GM19452 (cell line): ENCODE measurements around the gene APLP2.
"Not testable (repeated sequence)": the region's sequence is repeated elsewhere in the genome, so short reads cannot be mapped to it uniquely, and the experiment has no call there.

Experiments used
- ATAC-seq: cut with Tn5 transposase; IDR thresholded peaks from one replicate; pipeline ENCODE4 v1.9.1; 2021; ENCODE audit not compliant: unreplicated experiment

APLP2 gene

DNA sequence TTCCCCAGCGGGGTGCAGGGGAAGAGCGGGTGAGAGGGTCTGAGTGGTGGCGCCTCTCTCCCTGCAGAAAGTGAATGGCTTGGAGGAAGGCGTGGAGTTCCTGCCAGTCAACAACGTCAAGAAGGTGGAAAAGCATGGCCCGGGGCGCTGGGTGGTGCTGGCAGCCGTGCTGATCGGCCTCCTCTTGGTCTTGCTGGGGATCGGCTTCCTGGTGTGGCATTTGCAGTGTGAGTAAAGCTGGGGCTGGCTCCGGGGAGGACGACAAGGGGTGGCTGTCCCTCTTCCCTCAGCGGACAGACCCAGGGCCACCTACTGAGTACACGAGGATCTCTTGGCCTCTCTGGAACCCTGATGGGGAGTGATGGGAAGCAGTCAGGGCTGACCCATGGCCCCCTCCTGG, 118.4 kb downstream of the APLP2 start:
- ATAC-seq, result no peak

DNA sequence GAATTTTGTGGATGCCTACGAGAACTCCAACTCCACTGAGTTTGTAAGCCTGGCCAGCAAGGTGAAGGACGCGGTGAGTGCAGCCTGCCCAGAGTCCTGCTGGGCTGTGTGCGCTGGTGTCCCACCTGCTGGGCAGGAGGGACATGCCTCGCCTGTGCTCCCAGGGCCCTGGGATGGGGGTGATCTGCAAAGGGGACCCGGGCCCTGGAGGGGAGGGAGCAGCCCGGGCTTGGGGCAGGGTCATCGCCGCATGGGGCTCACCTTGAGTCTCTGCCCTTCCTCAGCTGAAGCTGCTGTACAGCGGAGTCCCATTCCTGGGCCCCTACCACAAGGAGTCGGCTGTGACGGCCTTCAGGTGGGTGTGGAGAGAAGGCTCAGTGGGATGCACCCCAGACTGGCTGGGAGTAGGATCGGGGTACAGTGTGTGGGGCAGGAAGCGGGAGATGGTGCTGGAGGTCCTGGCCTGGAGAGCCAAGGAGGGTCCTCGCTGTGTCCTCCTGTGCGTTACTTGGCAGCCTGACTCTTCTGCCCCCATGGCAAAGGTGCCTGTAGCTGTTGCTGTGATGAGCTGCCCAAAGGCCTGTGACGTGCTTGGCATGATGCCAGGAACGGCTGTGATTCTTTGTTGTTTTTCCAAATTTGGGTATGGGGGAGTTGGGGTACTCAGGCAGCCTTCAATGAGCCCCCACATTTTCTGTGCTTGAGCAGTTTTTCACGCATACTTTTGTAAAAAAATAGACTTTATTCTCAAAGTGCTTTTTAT, 119.1 kb downstream of the APLP2 start:
- no peak for ATAC-seq

DNA sequence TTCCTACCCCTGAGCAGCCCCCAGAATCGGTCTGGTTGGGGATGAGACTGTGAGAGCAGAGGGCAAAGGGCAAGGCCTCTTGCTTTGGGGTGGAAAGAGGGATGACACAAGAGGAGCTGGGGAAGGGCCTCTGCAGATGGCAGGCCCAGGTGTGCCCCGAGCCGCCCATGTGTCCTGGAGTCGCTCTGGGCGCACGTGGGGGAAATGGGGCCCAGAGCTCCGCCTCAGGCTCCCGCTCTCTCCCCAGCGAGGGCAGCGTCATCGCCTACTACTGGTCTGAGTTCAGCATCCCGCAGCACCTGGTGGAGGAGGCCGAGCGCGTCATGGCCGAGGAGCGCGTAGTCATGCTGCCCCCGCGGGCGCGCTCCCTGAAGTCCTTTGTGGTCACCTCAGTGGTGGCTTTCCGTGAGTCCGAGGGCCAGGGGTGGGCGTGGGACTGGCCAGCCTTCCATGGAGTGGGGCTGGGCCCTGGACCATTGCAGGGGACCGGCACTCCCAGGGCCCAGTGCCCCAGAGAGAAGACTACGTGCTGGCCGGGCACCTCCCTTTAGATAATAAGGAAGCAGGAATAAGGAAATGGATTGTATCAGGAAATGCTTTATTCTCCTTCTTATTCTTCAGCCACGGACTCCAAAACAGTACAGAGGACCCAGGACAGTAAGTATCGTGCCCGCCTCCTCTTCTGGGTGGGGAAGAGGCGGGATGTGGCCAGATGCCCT, 120.0 kb downstream of the APLP2 start:
- ATAC-seq, result no peak

DNA sequence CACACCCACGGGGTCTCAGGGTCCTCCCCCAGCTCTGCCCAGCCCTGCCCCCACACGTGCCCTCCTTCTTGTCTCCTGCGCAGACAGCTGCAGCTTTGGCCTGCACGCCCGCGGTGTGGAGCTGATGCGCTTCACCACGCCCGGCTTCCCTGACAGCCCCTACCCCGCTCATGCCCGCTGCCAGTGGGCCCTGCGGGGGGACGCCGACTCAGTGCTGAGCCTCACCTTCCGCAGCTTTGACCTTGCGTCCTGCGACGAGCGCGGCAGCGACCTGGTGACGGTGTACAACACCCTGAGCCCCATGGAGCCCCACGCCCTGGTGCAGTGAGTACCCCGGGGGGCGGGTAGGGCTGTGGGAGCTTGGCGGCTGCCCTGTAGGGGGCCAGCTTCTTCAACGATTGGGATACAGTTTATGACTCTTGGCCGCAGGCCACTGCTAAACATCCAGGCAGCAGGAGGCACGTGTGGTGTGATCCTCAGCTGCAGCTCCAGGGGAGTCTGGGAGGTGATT, 120.7 kb downstream of the APLP2 start:
- ATAC-seq, result no peak

DNA sequence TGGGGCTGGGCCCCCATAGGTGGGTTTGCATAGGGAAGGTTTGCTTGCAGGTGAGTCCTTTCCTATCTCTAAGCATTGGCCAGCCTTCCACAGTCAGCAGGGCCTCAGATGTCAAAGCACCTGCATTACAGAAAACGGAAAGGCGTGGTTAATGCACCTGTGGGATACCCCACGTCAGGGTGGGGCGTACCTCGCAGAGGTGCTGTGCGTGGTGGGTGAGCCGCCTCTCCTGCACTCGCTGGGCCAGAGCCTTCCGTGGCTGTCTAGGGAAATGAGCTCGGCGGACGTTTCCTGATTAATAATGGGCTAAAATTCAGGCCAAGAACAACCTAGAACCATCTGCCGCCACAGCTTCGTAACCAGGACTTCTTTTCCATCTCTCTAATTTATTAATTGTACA, 122.2 kb downstream of the APLP2 start:
- ATAC-seq, result no peak

DNA sequence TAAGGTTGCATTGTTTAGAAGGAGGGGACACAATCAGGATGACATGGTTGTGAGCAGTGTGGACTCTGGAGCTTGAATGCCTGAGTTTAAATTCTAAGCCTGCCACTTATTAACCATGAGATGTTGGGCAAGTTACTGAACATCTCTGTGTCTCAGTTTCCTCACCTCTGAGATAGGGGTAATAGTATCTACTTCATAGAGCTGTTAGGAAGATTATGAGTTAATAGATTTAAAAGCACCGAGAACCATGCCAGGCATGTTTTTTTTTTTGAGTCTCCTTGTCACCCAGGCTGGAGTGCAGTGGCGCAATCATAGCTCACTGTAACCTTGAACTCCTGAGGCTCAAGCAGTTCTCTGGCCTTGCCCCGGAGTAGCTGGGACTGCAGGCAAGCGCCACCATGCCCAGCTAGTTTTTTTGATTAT, 123.2 kb downstream of the APLP2 start:
- ATAC-seq, result no peak

DNA sequence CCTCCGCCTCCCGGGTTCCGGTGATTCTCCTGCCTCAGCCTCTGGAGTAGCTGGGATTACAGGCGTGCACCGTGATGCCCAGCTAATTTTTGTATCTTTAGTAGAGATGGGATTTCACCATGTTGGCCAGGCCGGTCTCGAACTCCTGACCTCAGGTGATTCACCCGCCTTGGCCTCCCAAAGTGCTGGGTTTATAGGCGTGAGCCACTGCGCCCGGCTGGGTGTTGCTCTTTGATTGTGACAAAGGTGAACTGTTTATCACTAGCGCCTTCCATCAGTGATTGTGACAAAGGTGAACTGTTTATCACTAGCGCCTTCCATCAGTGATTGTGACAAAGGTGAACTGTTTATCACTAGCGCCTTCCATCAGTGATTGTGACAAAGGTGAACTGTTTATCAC, 123.9 kb downstream of the APLP2 start:
- not testable (repeated sequence) for ATAC-seq
